Measurements from ENCODE around the gene ZCCHC8.
"Not testable (repeated sequence)": the region's sequence is repeated elsewhere in the genome, so short reads cannot be mapped to it uniquely, and the experiment has no call there.

Gene ZCCHC8

DNA sequence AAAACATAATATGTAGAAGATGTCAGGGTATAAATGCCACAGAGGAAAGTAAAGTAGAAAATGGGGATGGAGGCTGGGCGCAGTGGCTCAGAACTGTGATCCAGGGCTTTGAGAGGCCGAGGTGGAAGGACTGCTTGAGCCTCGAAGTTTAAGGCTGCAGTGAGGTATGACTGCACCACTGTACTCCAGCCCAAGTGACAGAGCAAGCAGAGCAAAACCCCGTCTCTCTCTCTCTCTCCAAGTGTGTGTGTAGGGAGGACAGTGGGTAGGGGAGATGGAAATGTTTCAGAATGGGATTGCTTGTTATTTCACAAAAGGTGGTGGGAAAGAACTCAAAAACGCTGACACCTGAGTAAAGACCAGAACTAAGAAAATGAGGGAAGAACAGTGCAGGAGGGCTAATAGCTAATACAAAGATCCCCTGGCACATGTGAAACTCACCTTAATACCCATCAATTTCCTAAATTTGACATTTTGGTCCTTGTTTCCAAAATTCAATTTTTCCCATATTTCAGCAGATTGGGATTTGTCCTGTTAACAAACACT lies 5.7 kb upstream of the ZCCHC8 start:
- no peak for DNase-seq

DNA sequence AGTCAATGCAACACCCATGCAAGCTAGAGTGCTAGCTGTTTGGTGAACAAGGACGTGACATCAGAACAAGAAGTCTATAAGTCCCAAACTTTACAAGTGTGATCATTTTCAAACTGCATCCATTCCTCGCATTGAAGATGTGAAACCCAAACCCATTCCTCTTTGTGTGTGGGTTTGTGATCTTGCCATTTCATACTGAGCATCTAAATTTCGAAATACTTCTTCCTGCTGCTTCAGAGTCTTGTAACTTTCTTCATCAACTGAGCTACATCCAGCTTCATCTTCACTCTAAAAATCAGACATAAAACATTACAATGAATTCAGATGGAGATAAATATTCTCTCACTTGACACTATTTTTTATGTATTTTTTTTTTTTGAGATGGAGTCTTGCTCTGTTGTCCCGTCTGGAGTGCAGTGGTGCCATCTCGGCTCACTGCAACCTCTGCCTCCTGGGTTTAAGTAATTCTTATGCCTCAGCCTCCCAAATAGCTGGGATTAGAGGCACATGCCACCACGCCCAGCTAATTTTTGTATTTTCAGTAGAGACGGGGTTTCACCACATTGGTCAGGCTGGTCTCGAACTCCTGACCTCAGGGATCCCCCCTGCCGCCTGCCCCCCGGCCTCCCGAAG lies 4.8 kb upstream of the ZCCHC8 start:
- no peak for DNase-seq

DNA sequence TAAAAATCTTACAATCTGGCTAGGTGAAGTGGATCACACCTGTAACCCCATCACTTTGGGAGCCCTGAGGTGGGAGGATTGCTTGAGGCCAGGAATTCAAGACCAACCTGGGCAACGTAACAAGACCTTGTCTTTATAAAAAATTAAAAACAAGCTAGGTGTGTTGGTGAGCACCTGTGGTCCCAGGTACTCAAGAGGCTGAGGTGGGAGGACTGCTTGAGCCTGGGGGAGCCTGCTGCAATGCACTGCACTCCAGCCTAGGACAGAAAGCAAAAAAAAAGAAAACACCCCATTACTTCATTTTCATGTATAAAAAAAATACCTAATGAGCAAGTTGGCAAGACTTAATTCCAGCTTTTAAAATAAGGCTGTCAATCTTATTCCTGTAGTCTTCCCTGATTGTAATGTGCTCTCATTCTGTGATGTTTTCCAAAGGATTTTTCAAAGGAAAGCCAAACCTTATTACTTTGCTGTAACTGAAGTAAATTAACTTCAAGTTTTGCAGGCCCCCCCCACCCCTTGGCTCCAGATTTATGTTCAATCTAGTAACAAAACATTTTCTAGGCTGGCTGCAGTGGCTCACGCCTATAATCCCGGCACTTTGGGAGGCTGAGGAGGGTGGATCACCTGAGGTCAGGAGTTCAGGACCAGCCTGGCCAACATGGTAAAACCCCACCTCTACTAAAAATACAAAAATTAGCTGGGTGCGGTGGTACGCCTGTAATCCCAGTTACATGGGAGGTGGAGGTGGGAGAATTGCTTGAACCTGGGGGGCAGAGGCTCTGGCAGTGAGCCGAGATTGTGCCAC lies 3.3 kb upstream of the ZCCHC8 start:
- no peak for DNase-seq

DNA sequence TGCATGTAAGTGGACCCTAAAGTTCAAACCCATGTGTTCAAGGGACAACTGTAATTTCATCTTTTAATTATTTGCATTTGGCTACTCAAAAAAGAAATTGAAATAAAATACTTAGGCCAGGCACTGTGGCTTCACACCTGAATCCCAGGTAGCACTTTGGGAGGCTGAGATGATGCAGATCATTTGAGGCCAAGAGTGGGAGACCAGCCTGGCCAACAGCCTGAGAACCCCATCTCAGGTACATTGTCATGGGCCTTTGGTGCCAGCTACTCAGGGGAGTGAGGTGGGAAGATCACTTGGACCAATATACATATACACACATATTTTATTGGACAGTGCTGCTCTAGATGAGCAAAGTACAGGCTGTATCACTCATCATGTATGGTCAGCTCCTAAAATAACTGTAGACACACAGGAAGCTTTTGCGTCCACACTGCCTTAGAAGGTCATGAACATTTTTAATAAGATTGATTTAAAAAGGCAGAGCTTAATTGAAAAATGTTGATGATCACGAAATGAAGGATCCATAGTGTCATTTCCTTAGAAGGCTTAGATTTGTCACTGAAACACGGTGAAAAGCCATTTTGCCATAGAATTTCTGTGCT lies 2.5 kb upstream of the ZCCHC8 start:
- DNase-seq = no peak

DNA sequence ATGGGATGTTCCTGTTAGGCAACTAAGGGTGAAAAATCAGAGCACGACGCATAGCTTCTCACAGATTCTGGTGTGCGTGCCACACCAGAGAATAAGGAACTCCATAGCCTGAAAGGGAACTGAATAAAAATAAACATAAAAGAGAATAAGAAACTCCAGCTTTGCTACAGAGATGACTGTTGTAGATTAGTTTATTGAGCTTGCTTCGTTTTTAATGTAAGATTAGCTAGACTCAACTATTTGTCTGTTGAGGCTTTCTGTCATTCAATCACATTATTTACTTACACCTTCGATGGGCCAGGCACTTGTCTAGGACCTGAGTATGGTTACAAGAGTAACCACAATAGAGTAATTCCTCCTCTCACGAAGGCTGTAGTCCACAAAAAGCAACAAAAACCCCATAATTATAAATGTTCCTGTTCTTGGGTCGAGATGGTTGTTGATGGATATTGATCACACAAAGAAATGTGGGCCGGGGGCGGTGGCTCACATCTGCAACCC lies 807 bp upstream of the ZCCHC8 start:
- DNase-seq = no peak

DNA sequence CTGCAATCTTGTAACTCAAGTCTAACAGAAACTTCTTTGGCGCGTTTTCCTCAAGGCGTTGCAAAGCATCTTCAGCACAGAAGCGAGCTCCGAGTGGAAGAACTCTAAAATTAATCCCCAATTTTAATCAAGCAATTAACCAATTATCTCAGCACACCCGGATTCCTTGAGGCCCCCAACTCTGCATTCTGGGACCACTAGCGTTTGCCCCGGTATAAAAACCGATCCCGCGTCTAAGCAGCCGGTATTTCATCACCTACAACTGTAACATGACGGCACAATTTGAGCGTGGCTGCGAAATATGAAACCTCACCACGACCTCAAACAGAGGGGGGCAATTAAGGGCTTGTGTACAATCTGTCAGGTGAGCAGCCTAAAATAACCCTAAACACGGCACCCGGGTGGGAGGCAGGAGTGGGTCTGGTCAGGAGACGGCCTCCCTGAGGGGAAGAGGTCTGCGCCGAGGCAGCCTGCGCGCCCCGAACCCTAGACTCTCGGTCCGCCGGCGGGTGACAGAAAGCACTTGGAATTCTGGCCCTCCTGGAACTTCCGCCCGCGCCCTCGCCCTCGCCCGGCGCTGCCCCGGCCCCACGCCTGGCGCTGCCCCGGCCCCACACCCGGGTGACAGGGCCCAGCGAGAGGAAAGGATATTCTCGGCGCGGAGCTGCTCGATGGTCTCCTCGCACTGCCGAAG lies 594 bp downstream of the ZCCHC8 start:
- DNase-seq = peak; percentile 37

DNA sequence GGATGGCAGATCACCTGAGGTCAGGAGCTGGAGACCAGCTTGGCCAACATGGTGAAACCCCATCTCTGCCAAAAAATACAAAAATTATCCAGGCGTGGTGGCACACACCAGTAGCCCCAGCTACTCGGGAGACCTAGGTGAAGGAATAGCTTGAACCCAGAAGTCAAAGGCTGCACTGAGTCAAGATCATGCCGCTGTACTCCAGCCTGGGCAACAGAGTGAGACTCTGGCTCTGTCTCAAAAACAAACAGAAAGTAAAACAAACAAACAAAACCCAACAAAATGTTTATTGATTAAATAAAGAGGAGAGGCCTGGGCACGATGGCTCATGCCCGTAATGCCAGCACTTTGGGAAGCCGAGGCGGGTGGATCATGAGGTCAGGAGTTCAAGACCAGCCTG lies 5.5 kb downstream of the ZCCHC8 start:
- no peak for DNase-seq

DNA sequence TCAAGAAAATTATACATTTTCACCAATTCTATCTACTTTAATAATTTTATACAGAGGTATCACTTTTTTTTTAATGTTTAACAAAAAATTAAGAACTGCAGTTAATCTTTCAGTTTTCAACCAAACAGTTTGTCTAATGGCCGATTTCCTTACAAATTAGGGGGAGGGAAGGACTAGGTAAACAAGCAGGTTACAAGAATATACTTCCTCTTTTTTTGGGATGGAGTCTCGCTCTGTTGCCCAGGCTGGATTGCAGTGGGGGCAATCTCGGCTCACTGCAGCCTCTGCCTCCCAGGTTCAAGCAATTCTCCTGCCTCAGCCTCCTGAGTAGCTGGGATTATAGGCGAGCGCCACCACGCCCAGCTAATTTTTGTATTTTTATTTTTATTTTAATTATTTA lies 7.5 kb downstream of the ZCCHC8 start:
- DNase-seq = not testable (repeated sequence)

DNA sequence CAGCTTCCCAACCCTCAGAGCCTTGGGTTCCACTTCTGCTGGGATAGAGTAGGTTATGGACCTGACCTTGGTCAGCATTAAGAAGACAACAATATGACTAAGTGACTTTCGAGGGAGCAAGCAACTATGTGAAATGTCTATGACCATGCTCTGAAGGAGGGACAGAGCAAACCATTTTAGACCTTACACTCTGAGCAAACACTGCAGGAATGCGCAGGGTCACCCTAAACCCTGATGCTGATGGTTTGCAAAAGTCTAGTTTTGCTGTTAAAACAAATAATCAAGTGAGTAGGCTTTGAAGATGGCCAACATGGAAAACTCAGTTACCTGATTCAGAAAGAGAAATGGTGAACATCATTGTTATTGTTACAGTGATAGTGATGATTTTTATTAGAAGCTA lies 8.7 kb downstream of the ZCCHC8 start:
- DNase-seq = no peak

DNA sequence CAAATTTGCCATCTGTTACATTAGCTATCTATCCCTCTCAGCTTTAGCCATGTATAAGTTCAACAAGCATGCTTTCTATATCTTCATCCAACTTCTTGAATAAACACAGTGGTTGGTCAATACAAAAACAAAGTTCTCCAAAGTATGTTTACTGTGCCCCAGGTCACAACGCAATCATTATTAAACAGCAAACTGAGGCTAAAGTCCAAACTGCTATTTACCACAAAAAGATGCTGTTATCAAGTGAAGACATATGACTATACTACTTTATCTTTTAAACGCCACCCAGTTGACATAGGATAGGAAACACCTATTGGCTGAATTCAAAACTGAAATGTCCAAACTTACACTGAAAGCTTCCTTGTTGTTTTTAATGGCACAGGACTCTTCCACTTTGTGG lies 11.7 kb downstream of the ZCCHC8 start:
- no peak for DNase-seq

DNA sequence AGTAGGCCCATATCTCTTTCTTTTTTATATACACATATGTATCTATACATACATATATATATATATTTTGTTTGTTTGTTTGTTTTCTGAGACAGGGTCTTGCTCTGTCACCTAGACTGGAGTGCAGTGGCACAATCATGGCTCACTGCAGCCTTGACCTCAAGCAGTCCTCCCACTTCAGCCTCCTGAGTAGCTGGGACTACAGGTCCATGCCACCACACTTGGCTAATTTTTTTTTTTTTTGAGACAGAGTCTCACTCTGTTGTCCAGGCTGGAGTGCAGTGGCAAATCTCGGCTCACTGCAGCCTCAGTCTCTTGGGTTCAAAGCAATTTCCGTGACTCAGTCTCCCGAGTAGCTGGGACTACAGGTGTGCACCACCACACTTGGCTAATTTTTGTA lies 12.9 kb downstream of the ZCCHC8 start:
- DNase-seq = not testable (repeated sequence)

DNA sequence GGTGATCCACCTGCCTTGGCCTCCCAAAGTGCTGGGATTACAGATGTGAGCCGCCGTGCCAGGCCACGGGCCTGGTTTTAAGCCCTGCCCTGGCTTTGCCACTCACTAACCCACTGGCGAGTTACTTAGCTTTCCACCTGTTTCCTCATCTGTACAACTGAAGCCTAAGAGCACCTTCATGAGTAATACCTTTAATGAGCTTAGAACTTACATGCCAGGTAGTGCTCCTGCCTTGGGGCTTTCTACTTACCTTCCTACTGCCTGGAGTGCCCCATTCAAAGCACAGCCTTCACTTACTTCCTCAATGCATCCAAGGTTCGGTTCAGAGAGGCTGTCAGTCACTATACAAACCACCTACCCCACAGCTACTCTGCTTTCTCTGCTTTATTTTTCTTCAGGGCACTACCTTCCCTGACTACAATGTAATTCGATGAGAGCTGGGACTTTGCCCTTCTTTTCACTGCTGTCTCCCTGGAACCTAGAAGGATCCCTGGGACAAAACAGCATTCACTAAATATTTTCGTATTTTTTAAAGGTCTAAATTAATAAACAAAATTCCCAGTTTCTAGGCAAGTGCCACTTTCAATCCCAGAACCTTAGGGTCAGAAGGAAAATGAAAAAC lies 13.8 kb downstream of the ZCCHC8 start:
- no peak for DNase-seq

DNA sequence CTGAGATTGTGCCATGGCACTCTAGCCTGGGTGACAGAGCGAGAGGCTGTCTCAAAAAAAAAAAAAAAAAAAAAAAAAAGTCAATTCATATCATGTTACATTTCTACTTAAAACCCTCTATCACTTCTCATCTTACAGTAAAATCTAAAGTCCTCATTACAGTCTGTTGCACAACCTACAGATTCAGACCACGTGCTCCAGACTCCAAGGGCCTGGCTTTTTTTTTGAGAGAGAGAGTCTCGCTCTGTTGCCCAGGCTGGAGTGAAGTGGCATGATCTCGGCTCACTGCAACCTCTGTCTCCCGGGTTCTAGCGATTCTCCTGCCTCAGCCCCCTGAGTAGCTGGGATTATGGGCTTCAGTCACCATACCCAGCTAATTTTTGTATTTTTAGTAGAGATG lies 14.4 kb downstream of the ZCCHC8 start:
- DNase-seq = not testable (repeated sequence)

DNA sequence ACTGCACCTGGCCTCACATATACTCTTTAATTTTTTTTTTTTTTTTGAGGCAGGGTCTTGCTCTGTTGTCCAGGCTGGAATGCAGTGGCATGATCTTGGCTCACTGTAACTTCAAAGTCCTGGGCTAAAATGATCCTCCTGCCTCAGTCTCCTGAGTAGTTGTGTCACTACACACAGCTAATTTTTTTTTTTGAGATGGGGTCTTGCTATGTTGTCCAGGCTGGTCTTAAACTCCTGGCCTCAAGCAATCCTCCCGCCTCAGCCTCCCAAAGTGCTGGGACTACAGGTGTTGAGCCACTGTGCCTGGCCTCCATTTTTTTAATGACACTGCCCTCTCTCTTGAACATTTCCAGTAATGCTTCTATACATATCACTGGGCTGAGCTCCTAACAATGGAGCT lies 16.3 kb downstream of the ZCCHC8 start:
- DNase-seq = not testable (repeated sequence)

DNA sequence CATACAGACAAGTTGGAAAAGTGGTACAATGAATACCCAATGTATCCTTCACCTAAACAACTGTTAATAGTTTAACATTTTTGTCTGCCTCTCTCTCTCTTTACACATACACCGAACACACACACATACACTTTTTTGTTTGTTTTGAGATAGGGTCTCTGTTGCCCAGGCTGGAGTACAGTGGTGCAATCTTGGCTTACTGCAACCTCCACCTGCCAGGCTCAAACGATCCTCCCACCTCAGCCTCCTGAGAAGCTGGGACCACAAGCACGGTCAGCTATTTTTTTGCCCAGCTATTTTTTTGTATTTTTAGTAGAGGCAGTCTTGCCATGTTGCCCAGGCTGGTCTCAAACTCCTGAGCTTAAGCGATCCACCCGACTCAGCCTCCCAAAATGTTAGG lies 16.8 kb downstream of the ZCCHC8 start:
- DNase-seq = no peak

DNA sequence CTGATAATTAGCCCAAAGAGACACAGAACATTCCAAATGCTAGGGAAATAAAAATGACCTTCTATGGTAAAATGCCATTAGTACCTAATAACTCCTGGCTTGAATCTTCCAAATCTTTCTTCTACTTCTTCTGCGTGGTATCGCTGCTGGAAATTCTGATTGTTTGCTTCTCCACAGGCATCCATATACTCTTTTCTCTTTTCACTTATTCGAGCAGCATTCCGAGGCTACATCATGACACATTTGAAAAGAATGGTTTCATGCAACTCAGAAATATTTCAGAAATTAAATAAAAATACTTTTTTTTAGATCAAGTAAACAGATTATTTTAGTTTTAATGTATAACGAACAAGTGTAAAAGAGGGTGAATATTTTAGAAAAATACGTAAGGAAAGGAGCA lies 18.9 kb downstream of the ZCCHC8 start:
- no peak for DNase-seq

DNA sequence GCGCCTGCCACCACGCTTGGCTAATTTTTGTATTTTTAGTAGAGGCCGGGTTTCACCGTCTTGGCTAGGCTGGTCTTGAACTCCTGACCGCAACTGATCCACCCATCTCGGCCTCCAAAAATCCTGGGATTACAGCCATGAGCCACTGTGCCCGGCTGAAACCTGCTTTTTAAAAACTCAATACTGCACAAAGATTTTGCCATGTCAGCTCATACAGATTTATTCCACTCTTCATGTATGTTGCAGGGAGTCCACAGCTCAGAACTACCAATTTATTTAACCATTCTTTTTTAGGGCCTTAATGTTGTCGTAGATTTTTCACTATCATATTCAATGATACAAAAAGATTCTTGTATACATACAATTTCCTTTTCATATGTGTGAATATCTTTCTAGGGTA lies 20.0 kb downstream of the ZCCHC8 start:
- DNase-seq = no peak

DNA sequence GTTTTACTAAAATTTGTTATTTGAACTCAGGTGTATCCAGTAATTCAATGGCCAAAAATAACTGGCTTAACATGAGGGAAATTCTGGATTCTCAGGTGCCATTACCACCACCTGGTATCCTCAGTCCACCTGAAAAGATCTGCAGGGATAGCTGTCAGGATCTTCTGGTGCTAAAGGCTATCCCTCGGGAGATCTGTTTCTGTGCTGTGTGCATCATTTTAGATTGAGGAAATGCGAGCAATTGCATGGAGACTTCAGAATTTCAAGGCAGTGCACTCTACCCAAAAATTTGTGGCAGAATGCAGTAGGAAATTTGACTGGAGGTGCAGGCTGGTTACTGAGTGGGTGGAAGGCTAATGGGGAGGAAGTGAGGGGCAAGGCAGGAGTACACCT lies 26.4 kb downstream of the ZCCHC8 start:
- DNase-seq = no peak

DNA sequence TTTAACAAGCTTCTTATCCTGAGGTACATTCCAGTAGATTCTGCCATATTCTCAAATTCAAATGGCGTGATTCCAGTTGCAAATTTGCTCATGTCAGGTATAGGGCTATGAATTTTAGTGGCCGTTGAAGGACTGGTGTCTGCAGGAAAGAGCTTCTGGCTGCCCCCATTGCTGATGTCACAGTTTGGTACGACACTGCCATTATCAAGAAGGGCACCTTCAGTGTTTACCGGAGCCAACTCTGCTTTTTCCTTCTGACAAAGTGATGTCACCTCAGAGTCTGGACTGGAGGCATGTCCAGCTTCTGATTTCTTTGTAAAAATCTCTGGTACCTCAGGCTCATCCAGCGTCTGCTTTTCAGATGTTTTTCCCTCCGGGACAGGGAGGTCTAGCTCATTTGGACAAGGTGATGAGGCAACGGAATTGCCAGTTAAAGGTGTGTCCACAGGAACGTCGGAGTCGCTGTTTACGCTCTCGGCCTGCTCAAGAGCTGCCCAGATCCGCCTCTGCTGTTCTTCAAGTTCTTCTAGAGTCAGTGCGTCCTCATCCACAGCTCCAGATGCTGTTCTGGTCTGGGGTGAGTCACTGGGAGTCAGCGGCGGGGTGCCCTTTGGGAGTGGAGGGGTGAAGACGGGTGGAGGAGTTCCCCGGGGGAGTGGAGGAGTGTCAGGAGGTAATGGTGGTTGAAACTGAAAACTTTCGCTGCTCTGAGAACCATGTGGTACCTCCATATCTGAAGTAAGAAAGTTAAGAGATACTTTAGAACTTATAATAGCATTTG lies 27.0 kb downstream of the ZCCHC8 start:
- DNase-seq = peak; percentile 32

DNA sequence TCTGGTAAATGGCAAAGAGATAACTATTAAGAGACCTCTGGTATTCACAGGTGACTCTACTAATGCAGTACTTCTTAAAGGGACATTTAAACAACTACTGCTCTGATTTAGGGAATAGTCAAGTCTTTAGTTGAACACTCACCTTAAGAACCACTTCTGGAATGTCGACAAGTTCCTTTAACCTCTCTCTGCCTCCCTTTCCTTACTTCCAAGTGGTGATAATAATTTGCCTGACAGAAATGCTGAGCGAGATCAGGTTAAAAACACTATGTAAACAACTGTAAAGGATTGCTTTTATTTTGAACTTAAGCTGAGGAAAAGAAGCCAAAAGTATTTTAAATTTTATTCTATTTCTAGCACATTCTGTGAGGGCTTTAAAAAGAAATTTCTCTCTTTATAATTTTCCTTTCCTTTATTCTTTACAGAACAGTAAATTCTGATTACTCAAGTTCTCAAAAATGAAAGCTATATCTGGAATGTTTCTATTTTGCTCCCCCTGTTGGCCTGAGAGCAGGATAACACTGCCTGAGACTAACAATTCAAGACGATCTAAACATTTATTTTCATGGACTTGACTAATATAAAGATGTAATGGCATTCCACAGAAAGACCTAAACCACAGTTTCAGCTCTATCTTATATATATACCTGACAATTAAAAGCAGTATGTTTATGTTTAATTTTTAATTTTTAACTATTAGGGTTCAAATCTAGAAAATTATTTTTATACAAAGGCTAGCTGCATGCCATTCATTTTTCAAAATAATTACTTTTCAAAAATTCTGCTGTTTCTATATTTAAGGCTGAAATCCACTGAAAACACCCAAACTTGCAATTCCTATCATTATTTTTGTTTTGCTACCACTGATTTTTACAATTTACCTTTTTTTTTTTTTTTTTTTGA lies 29.2 kb downstream of the ZCCHC8 start:
- no peak for DNase-seq

DNA sequence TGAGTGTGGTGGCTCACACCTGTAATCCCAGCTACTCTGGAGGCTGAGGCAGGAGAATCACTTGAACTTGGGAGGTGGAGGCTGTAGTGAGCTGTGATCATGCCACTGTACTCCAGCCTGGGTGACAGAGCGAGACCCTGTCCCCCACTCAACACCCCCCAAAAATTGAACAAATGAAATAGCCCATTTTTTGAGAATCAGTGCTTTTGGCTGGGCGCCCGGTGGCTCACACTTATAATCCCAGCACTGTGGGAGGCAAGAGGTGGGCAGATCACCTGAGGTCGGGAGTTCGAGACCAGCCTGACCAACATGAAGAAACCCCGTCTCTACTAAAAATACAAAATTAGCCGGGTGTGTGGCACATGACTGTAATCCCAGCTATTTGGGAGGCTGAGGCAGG lies 30.2 kb downstream of the ZCCHC8 start:
- not testable (repeated sequence) for DNase-seq

Data from stimulated activated naive CD4-positive, alpha-beta T cell treated with Interleukin-2 at 50 U/mL for 16 hours (primary cell).